ENCODE measurements around the gene SYCP3. TPM values are rescaled to one million over a fixed set of nuclear protein-coding genes. Genes with fewer than 3 reads are reported as not detected.

The SYCP3 gene
- total RNA-seq, 1 experiment from 2014 or later: 0.16 TPM

- Mint-ChIP-seq H3K9me3 (ENCODE audit: unreplicated experiment) (no peaks in the 10 kb centered on the region), H3K4me3 (ENCODE audit: unreplicated experiment) (no peak overlapping the region), H3K27me3 (ENCODE audit: insufficient read depth, unreplicated experiment) (no peaks in the 10 kb centered on the region), H3K4me1 (ENCODE audit: low read depth, unreplicated experiment) (peaks cover 19% of the 10 kb centered on the region), H3K27ac (ENCODE audit: unreplicated experiment) (no peak overlapping the region), H3K36me3 (ENCODE audit: insufficient read depth, unreplicated experiment) (peaks cover 7% of the 10 kb centered on the region)
- Histone ChIP-seq H3K4me1 (peaks cover 13% of the 10 kb centered on the region), H3K27me3 (replicated peaks; ENCODE audit: control insufficient read depth, insufficient read depth, low read length) (no peaks in the 10 kb centered on the region), H3K4me3 (ENCODE audit: low read depth, low read length) (no peak overlapping the region), H3K36me3 (ENCODE audit: control insufficient read depth, insufficient read depth, low read length) (no peaks in the 10 kb centered on the region), H3K9me3 (no peaks in the 10 kb centered on the region)
- intact Hi-C loops (cut with micrococcal nuclease; ENCODE audit: unreplicated experiment): no loop called here
- no peak for DNase-seq
- BruUV-seq (replicated peaks): no TSS peak
- CTCF ChIA-PET: no interaction called here
- POLR2A ChIA-PET: no interaction called here
- no peak for TF ChIP-seq CTCF (IDR thresholded peaks at IDR 0.05; ENCODE audit: insufficient read depth in 1 of 2, low read depth in 1 of 2, low read length in 1 of 2, severe bottlenecking in 1 of 2, unreplicated experiment in 1 of 2)
Observed at GRCh38 chr12:101714877-101715444, 24.3 kb downstream of the SYCP3 start.

- no peaks in the 10 kb centered on the region for H3K9me3 ChIP-seq
- H3K4me1 ChIP-seq: peaks cover 13% of the 10 kb centered on the region
- BruUV-seq (replicated peaks): no TSS peak
- Mint-ChIP-seq H3K4me3 (ENCODE audit: unreplicated experiment) (no peak overlapping the region), H3K4me1 (ENCODE audit: low read depth, unreplicated experiment) (peaks cover 19% of the 10 kb centered on the region), H3K36me3 (ENCODE audit: insufficient read depth, unreplicated experiment) (peaks cover 7% of the 10 kb centered on the region), H3K27ac (ENCODE audit: unreplicated experiment) (no peak overlapping the region), H3K27me3 (ENCODE audit: insufficient read depth, unreplicated experiment) (no peaks in the 10 kb centered on the region), H3K9me3 (ENCODE audit: unreplicated experiment) (no peaks in the 10 kb centered on the region)
- DNase-seq: no peak
- ChIA-PET CTCF (no interaction called here), POLR2A (no interaction called here)
- no peak for TF ChIP-seq CTCF (IDR thresholded peaks at IDR 0.05; ENCODE audit: insufficient read depth in 1 of 2, low read depth in 1 of 2, low read length in 1 of 2, severe bottlenecking in 1 of 2, unreplicated experiment in 1 of 2)
- H3K36me3 ChIP-seq (ENCODE audit: control insufficient read depth, insufficient read depth, low read length): no peaks in the 10 kb centered on the region
- intact Hi-C loops (cut with micrococcal nuclease; ENCODE audit: unreplicated experiment): no loop called here
- H3K27me3 ChIP-seq (replicated peaks; ENCODE audit: control insufficient read depth, insufficient read depth, low read length): no peaks in the 10 kb centered on the region
- no peak overlapping the region for H3K4me3 ChIP-seq (ENCODE audit: low read depth, low read length)
Observed at GRCh38 chr12:101713930-101714329, 25.3 kb downstream of the SYCP3 start.

GRCh38 chr12:101713059-101713682 lies 26.1 kb downstream of the SYCP3 start:
- Mint-ChIP-seq H3K27ac (ENCODE audit: unreplicated experiment) (peak overlapping the region; percentile 40), H3K4me3 (ENCODE audit: unreplicated experiment) (peak overlapping the region; percentile 16), H3K4me1 (ENCODE audit: low read depth, unreplicated experiment) (peaks cover 19% of the 10 kb centered on the region), H3K27me3 (ENCODE audit: insufficient read depth, unreplicated experiment) (no peaks in the 10 kb centered on the region), H3K9me3 (ENCODE audit: unreplicated experiment) (no peaks in the 10 kb centered on the region), H3K36me3 (ENCODE audit: insufficient read depth, unreplicated experiment) (peaks cover 6% of the 10 kb centered on the region)
- no TSS peak for BruUV-seq (replicated peaks)
- no peaks in the 10 kb centered on the region for H3K9me3 ChIP-seq
- TF ChIP-seq CTCF (IDR thresholded peaks at IDR 0.05; ENCODE audit: insufficient read depth in 1 of 2, low read depth in 1 of 2, low read length in 1 of 2, severe bottlenecking in 1 of 2, unreplicated experiment in 1 of 2): no peak
- peak; percentile 37 for DNase-seq
- no peak overlapping the region for H3K4me3 ChIP-seq (ENCODE audit: low read depth, low read length)
- CTCF ChIA-PET: no interaction called here
- POLR2A ChIA-PET: no interaction called here
- H3K4me1 ChIP-seq: peaks cover 13% of the 10 kb centered on the region
- intact Hi-C loops (cut with micrococcal nuclease; ENCODE audit: unreplicated experiment): no loop called here
- no peaks in the 10 kb centered on the region for H3K36me3 ChIP-seq (ENCODE audit: control insufficient read depth, insufficient read depth, low read length)
- no peaks in the 10 kb centered on the region for H3K27me3 ChIP-seq (replicated peaks; ENCODE audit: control insufficient read depth, insufficient read depth, low read length)
